ENCODE data around the gene TMEM38B.

Gene TMEM38B

GRCh38 chr9:105651806-105652205 is 42.5 kb upstream of the TMEM38B start:
- no peak for ATAC-seq
- TF ChIP-seq, protein P1, sequence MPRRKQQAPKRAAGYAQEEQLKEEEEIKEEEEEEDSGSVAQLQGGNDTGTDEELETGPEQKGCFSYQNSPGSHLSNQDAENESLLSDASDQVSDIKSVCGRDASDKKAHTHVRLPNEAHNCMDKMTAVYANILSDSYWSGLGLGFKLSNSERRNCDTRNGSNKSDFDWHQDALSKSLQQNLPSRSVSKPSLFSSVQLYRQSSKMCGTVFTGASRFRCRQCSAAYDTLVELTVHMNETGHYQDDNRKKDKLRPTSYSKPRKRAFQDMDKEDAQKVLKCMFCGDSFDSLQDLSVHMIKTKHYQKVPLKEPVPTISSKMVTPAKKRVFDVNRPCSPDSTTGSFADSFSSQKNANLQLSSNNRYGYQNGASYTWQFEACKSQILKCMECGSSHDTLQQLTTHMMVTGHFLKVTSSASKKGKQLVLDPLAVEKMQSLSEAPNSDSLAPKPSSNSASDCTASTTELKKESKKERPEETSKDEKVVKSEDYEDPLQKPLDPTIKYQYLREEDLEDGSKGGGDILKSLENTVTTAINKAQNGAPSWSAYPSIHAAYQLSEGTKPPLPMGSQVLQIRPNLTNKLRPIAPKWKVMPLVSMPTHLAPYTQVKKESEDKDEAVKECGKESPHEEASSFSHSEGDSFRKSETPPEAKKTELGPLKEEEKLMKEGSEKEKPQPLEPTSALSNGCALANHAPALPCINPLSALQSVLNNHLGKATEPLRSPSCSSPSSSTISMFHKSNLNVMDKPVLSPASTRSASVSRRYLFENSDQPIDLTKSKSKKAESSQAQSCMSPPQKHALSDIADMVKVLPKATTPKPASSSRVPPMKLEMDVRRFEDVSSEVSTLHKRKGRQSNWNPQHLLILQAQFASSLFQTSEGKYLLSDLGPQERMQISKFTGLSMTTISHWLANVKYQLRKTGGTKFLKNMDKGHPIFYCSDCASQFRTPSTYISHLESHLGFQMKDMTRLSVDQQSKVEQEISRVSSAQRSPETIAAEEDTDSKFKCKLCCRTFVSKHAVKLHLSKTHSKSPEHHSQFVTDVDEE (CRISPR knock-in tag; IDR thresholded peaks at IDR 0.05) = no peak
- no peak for TF ChIP-seq PPARA (CRISPR knock-in tag; IDR thresholded peaks at IDR 0.05; ENCODE audit: borderline replicate concordance)
- TF ChIP-seq GLIS3 (CRISPR knock-in tag; IDR thresholded peaks at IDR 0.05) = no peak
- TF ChIP-seq ARNTL (CRISPR knock-in tag; IDR thresholded peaks at IDR 0.05; ENCODE audit: borderline replicate concordance, low read depth) = no peak
- TF ChIP-seq, protein P2, sequence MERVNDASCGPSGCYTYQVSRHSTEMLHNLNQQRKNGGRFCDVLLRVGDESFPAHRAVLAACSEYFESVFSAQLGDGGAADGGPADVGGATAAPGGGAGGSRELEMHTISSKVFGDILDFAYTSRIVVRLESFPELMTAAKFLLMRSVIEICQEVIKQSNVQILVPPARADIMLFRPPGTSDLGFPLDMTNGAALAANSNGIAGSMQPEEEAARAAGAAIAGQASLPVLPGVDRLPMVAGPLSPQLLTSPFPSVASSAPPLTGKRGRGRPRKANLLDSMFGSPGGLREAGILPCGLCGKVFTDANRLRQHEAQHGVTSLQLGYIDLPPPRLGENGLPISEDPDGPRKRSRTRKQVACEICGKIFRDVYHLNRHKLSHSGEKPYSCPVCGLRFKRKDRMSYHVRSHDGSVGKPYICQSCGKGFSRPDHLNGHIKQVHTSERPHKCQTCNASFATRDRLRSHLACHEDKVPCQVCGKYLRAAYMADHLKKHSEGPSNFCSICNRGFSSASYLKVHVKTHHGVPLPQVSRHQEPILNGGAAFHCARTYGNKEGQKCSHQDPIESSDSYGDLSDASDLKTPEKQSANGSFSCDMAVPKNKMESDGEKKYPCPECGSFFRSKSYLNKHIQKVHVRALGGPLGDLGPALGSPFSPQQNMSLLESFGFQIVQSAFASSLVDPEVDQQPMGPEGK (CRISPR knock-in tag; IDR thresholded peaks at IDR 0.05; ENCODE audit: borderline replicate concordance) = no peak
- TF ChIP-seq CSRNP3 (CRISPR knock-in tag; IDR thresholded peaks at IDR 0.05) = no peak
- TF ChIP-seq ZNF8 (CRISPR knock-in tag; IDR thresholded peaks at IDR 0.05) = no peak
- TF ChIP-seq ZFP3 (CRISPR knock-in tag; IDR thresholded peaks at IDR 0.05) = no peak
- TF ChIP-seq, protein P3, sequence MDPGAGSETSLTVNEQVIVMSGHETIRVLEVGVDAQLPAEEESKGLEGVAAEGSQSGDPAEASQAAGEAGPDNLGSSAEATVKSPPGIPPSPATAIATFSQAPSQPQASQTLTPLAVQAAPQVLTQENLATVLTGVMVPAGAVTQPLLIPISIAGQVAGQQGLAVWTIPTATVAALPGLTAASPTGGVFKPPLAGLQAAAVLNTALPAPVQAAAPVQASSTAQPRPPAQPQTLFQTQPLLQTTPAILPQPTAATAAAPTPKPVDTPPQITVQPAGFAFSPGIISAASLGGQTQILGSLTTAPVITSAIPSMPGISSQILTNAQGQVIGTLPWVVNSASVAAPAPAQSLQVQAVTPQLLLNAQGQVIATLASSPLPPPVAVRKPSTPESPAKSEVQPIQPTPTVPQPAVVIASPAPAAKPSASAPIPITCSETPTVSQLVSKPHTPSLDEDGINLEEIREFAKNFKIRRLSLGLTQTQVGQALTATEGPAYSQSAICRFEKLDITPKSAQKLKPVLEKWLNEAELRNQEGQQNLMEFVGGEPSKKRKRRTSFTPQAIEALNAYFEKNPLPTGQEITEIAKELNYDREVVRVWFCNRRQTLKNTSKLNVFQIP (CRISPR knock-in tag; IDR thresholded peaks at IDR 0.05; ENCODE audit: borderline replicate concordance, low read depth) = no peak
- no peak for TF ChIP-seq OSR1 (CRISPR knock-in tag; IDR thresholded peaks at IDR 0.05)
- no peak for TF ChIP-seq TOX (CRISPR knock-in tag; IDR thresholded peaks at IDR 0.05; ENCODE audit: borderline replicate concordance)
- TF ChIP-seq RARB (CRISPR knock-in tag; IDR thresholded peaks at IDR 0.05) = no peak
- no peak for TF ChIP-seq ESRRG (CRISPR knock-in tag; IDR thresholded peaks at IDR 0.05)
- TF ChIP-seq ZC3H10 (CRISPR knock-in tag; IDR thresholded peaks at IDR 0.05) = no peak
- no peak for TF ChIP-seq ISL1 (CRISPR knock-in tag; IDR thresholded peaks at IDR 0.05)
- no peak for TF ChIP-seq TCF4 (CRISPR knock-in tag; IDR thresholded peaks at IDR 0.05; ENCODE audit: borderline replicate concordance)
- no peak for TF ChIP-seq BACH2 (CRISPR knock-in tag; IDR thresholded peaks at IDR 0.05; ENCODE audit: borderline replicate concordance)
- no peak for TF ChIP-seq ZNF70 (CRISPR knock-in tag; IDR thresholded peaks at IDR 0.05)

DNA sequence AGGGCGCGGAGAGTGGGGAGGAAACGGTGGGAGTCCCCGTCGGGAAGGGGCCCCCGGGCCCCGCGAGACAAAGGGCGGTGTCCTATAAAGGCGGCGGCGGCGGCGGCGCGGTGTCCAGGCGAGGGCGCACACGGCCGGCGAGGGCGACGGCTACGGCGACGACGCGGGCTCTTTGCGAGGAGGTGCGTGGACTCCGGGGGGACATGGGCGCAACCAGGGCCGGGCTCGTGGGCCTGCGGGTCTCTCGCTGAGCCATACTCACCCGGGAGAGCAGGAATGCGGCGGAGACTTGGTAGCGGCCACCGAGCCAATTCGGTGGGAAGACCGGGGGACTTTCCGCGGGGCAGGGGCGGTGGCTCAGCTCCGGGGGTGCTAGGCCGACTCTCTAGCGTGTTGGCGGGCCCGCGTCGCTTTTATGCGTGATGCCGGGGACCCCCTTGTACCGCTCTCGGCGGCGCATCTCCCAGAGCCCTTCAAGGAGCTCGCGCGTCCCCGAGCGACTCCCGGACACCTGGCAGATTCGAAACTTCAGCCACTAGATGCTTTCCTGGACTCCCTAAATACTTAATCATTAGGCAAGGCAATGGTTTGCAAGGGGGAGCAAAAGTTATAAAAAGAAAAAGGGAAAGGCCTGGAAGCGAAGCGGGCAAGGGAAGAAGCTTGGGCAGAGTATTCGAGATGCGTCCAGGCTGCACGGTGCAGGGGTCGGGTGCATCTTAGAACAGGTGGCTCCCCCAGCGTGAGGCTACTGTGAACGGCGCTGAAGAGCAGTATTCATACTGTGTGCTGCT is 38.0 kb upstream of the TMEM38B start:
- no peak for TF ChIP-seq ZNF70 (CRISPR knock-in tag; IDR thresholded peaks at IDR 0.05)
- TF ChIP-seq ZNF565 (CRISPR knock-in tag; conservative IDR thresholded peaks at IDR 0.05; ENCODE audit: low read depth) = no peak
- TF ChIP-seq OSR1 (CRISPR knock-in tag; IDR thresholded peaks at IDR 0.05) = no peak
- no peak for TF ChIP-seq ZFP3 (CRISPR knock-in tag; IDR thresholded peaks at IDR 0.05)
- no peak for TF ChIP-seq ARNTL (CRISPR knock-in tag; IDR thresholded peaks at IDR 0.05; ENCODE audit: borderline replicate concordance, low read depth)
- no peak for TF ChIP-seq TCF4 (CRISPR knock-in tag; IDR thresholded peaks at IDR 0.05; ENCODE audit: borderline replicate concordance)
- TF ChIP-seq GLIS3 (CRISPR knock-in tag; IDR thresholded peaks at IDR 0.05) = no peak
- TF ChIP-seq, protein P2 (CRISPR knock-in tag; IDR thresholded peaks at IDR 0.05; ENCODE audit: borderline replicate concordance) = no peak
- no peak for TF ChIP-seq SNAI2 (CRISPR knock-in tag; IDR thresholded peaks at IDR 0.05)
- TF ChIP-seq ZNF8 (CRISPR knock-in tag; IDR thresholded peaks at IDR 0.05) = no peak
- TF ChIP-seq PPARA (CRISPR knock-in tag; IDR thresholded peaks at IDR 0.05; ENCODE audit: borderline replicate concordance) = no peak
- TF ChIP-seq ZC3H10 (CRISPR knock-in tag; IDR thresholded peaks at IDR 0.05) = no peak
- no peak for TF ChIP-seq ESRRG (CRISPR knock-in tag; IDR thresholded peaks at IDR 0.05)
- no peak for TF ChIP-seq RARB (CRISPR knock-in tag; IDR thresholded peaks at IDR 0.05)
- no peak for TF ChIP-seq CSRNP3 (CRISPR knock-in tag; IDR thresholded peaks at IDR 0.05)
- peak; percentile 90 for ATAC-seq
